Lung (tissue), 12 donors: ENCODE measurements around the gene DCLK2. TPM values are rescaled to one million over a fixed set of nuclear protein-coding genes. Genes with fewer than 3 reads are reported as not detected.

Experiments used
- ATAC-seq: fragments of 200-7000 bp; cut with Tn5 transposase; one replicate; pipeline ENCODE4 v1.9.1; 2020; ENCODE audit warnings: moderate number of reproducible peaks; ENCODE audit not compliant: insufficient read depth, low FRiP score
- DNase-seq, 3 donors: peaks; one replicate each; pipeline ENCODE4 v3.0.0-alpha.2; 2013 to 2017
- H3K27ac ChIP-seq, 2 donors: one replicate each; pipeline ENCODE4 v1.5.1; 2013; ENCODE audit warnings: mild to moderate bottlenecking in 2 of 2, moderate library complexity in 2 of 2, control low read depth in 1 of 2, inconsistent platforms in 1 of 2, low read depth in 1 of 2, low read length in 1 of 2
- H3K27me3 ChIP-seq, 3 donors: one replicate each; pipeline ENCODE4 v1.5.1; 2013; ENCODE audit warnings: low read length in 2 of 3; ENCODE audit not compliant: control insufficient read depth in 3 of 3, insufficient read depth in 3 of 3
- H3K36me3 ChIP-seq, 4 donors: one replicate each; pipeline ENCODE4 v1.5.1; 2013; ENCODE audit warnings: low read length in 4 of 4, mild to moderate bottlenecking in 1 of 4, moderate library complexity in 1 of 4; ENCODE audit not compliant: control insufficient read depth in 4 of 4, insufficient read depth in 4 of 4
- H3K4me1 ChIP-seq, 5 donors: one replicate each; pipeline ENCODE4 v1.5.1; 2013; ENCODE audit warnings: low read length in 5 of 5, mild to moderate bottlenecking in 2 of 5, moderate library complexity in 1 of 5; ENCODE audit not compliant: control insufficient read depth in 5 of 5, insufficient read depth in 5 of 5
- H3K4me3 ChIP-seq: one replicate; pipeline ENCODE4 v1.5.1; 2013; ENCODE audit warnings: mild to moderate bottlenecking, control low read depth, moderate library complexity
- H3K9ac ChIP-seq, 2 donors: one replicate each; pipeline ENCODE4 v1.5.1; 2013; ENCODE audit warnings: low read length in 2 of 2, control low read depth in 1 of 2; ENCODE audit not compliant: insufficient read depth in 1 of 2
- H3K9me3 ChIP-seq, 4 donors: one replicate each; pipeline ENCODE4 v1.5.1; 2013; ENCODE audit warnings: low read length in 3 of 4, mild to moderate bottlenecking in 1 of 4, moderate library complexity in 1 of 4; ENCODE audit not compliant: control insufficient read depth in 4 of 4, insufficient read depth in 3 of 4
- WGBS, 2 donors: extraction: QIAGEN DNeasy Blood & Tissue Kit; methylation state at CpG; one replicate each; pipeline ENCODE4 v1.1.7; 2013; 5-methylcytosine and 5-hydroxymethylcytosine counted together
- polyA plus RNA-seq, 2 donors: library from polyadenylated mRNA; stranded (reverse); fragments of 200-250 nt; gene quantifications; one replicate each; pipeline ENCODE4 v1.2.1, GENCODE V29; 2013
- total RNA-seq, 2 donors: library from RNA; depleted of rRNA in 1 of 2; stranded (reverse); fragments of >200 nt in 1 of 2; gene quantifications; one replicate each; pipeline ENCODE4 v1.2.1, GENCODE V29; 2014 to 2021
- TF ChIP-seq, protein P1 (sequence below): IDR thresholded peaks from 2 replicates; pipeline ENCODE4 v1.5.1; 2012; ENCODE audit warnings: mild to moderate bottlenecking; ENCODE audit errors: control extremely low read depth, extremely low read depth
- donor health status: control.
- donor health status: control.
- donor health status: Bipolar disorder and iron deficiency.
- donor health status: healthy.
- donor health status: DM: yes; HTN: yes; CAD: no.

Gene DCLK2
- total and polyA plus RNA-seq, 4 donors, result 1.4 to 11.8 (median 2.7) TPM

DNA sequence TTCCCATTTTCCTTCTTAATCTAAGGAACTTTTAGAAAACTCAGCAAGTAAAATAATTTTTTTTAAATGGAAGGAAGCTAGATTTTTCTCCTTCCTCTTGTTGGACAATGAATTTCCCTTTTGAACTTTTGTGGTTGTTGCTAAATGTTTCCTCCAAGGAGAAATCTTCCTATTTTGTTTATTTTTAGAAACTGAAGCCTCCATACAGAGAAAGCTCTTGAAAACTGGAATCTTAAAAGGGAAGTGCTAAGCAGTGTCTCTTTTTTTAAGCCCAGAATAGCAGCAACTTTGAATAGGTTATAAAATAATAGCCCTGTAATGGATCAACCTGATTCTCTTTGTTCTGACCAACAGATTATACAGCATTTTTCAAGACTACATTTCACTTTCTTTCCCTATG, 15.1 kb upstream of the DCLK2 start:
- ATAC-seq, result no peak
- TF ChIP-seq, protein P1, sequence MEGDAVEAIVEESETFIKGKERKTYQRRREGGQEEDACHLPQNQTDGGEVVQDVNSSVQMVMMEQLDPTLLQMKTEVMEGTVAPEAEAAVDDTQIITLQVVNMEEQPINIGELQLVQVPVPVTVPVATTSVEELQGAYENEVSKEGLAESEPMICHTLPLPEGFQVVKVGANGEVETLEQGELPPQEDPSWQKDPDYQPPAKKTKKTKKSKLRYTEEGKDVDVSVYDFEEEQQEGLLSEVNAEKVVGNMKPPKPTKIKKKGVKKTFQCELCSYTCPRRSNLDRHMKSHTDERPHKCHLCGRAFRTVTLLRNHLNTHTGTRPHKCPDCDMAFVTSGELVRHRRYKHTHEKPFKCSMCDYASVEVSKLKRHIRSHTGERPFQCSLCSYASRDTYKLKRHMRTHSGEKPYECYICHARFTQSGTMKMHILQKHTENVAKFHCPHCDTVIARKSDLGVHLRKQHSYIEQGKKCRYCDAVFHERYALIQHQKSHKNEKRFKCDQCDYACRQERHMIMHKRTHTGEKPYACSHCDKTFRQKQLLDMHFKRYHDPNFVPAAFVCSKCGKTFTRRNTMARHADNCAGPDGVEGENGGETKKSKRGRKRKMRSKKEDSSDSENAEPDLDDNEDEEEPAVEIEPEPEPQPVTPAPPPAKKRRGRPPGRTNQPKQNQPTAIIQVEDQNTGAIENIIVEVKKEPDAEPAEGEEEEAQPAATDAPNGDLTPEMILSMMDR, result no peak
- Histone ChIP-seq H3K4me3 (no peak overlapping the region), H3K27ac (no peak overlapping the region), H3K4me1 (peaks cover 0 to 3% (median 0%) of the 10 kb centered on the region in 5 donors), H3K36me3 (no peaks in the 10 kb centered on the region), H3K27me3 (no peaks in the 10 kb centered on the region), H3K9me3 (peaks cover 0 to 6% (median 0%) of the 10 kb centered on the region in 4 donors), H3K9ac (no peak overlapping the region)
- no peak for DNase-seq

DNA sequence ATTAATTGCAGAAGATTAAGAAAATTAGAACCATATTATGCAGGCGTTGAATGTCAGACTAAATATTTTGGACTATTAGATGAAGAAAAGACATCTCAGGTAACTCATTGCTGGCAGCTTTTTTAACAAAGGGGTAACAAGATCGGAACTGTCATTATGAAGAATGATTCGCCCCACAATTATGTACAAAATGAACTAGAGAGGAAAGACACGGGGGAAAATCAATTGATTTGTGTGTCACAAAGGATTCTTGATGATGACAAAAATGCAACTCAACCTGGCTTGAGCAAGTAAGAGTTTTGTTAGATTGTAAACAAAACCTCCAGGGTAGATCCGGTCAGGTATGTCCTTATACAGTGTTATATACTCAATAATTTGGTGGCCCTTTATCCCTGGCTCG, 12.5 kb upstream of the DCLK2 start:
- Histone ChIP-seq H3K27me3 (no peaks in the 10 kb centered on the region), H3K9ac (no peak overlapping the region), H3K27ac (no peak overlapping the region), H3K9me3 (no peaks in the 10 kb centered on the region), H3K4me3 (no peak overlapping the region), H3K4me1 (peaks cover 0 to 3% (median 0%) of the 10 kb centered on the region in 5 donors), H3K36me3 (no peaks in the 10 kb centered on the region)
- TF ChIP-seq, protein P1, result no peak
- DNase-seq (no peak), ATAC-seq (no peak)
- WGBS, 2 donors, result 84 to 92% methylated on average over 6 of the region's 6 CpGs

DNA sequence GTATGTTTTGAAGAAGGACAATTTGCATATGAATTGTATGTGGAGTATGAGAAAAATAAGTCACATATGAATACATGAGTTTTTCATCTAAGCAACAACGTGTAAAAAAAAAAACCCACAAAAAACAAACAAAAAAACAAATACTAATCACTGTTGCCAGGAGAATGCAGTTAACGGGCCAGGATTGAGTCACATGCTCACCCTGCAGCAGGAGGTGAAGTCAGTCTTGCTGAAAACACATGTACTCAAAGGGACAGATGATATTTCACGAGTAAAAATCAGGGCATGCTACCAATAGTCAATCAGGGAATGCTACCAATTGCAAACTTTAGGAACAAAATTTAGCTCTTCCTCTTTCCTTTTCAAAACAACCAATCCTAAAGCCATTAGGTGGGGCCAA, 10.4 kb upstream of the DCLK2 start:
- H3K4me3 ChIP-seq, result no peak overlapping the region
- H3K36me3 ChIP-seq, result no peaks in the 10 kb centered on the region
- peaks cover 0 to 3% (median 0%) of the 10 kb centered on the region in 5 donors for H3K4me1 ChIP-seq
- H3K27ac ChIP-seq, result no peak overlapping the region
- no peaks in the 10 kb centered on the region for H3K27me3 ChIP-seq
- 80 to 83% methylated on average over 3 of the region's 3 CpGs for WGBS, 2 donors
- DNase-seq (no peak), ATAC-seq (no peak)
- TF ChIP-seq, protein P1, result no peak
- no peaks in the 10 kb centered on the region for H3K9me3 ChIP-seq
- no peak overlapping the region for H3K9ac ChIP-seq

DNA sequence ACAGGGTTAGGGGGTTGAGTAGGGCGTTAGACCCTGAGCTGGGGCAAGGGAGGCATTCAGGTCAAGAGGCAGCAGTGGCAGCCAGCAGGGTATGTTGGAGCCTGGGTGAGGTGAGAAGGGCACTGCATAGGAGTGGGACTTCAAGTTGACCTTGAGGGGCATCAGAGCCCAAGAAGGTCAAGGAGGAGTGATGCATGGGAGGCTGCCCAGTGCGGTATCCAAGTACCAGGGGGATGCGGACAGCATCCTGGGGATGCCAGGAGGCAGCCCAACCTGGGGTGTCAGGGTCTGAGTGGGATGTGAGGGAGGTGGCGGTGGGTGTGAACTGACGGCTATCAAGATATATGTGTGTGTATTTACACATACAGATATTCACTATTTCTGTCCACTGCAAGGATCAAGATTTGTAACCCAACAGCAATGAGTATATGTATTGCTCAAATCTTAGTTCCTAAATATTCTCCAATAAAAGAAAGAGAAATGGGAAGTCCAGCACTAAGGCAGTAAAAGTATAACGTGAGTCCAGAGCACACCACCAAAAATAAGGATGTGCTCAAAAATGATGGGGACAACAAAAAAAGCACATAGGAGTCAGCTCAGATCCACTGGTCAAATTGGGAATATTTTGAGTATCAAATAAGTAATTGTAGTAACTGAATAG, 9.8 kb upstream of the DCLK2 start:
- DNase-seq (no peak), ATAC-seq (no peak)
- Histone ChIP-seq H3K27me3 (no peaks in the 10 kb centered on the region), H3K4me1 (peaks cover 0 to 5% (median 0%) of the 10 kb centered on the region in 5 donors), H3K4me3 (no peak overlapping the region), H3K9me3 (no peaks in the 10 kb centered on the region), H3K36me3 (no peaks in the 10 kb centered on the region), H3K27ac (no peak overlapping the region), H3K9ac (no peak overlapping the region)
- TF ChIP-seq, protein P1, result no peak
- WGBS, 2 donors, result 75 to 84% methylated on average over 6 of the region's 6 CpGs
